PC-9 (cell line): ENCODE measurements around the gene SHISAL2A. TPM values are rescaled to one million over a fixed set of nuclear protein-coding genes. Genes with fewer than 3 reads are reported as not detected.

ENCODE experiments used
- BruUV-seq: library from RNA; stranded (reverse); fragments of 400-500 nt; replicated peaks from 2 replicates; lab custom pipeline; 2021; lab: Mats Ljungman, UMichigan
- CTCF ChIA-PET: fragments of 300-600 bp; sonication (Branson Sonifier 250); formaldehyde crosslinking; loops from one replicate; lab custom pipeline; 2022; ENCODE audit warnings: antibody characterized with exemption; lab: Charles Lee
- POLR2A ChIA-PET: fragments of 300-600 bp; sonication (Branson Sonifier 250); formaldehyde crosslinking; loops from one replicate; lab custom pipeline; 2022; ENCODE audit warnings: antibody characterized with exemption; ENCODE audit not compliant: unreplicated experiment; lab: Charles Lee
- DNase-seq, 2 experiments: peaks; one replicate each; pipeline versions ENCODE4 v3.0.0 to v3.0.0-alpha.2; 2015 to 2022; ENCODE audit warnings: mixed read lengths in 1 of 2
- H2AFZ ChIP-seq: fragments of 200-600 bp; sonication (generic); 2 replicates; pipeline ENCODE4 v1.8.1; 2017; ENCODE audit warnings: antibody characterized with exemption
- H3F3A ChIP-seq: fragments of 200-600 bp; sonication (generic); 2 replicates; pipeline ENCODE4 v1.8.1; 2017; ENCODE audit warnings: antibody characterized with exemption, mild to moderate bottlenecking, low read depth; ENCODE audit not compliant: insufficient read depth
- H3K27ac ChIP-seq: fragments of 200-600 bp; sonication (generic); 2 replicates; pipeline ENCODE4 v1.6.1; 2016; ENCODE audit warnings: mixed run types
- H3K27me3 ChIP-seq: fragments of 200-600 bp; sonication (generic); 2 replicates; pipeline ENCODE4 v1.6.1; 2016; ENCODE audit warnings: low read depth, mixed run types; ENCODE audit not compliant: insufficient read depth
- H3K36me3 ChIP-seq: fragments of 200-600 bp; sonication (generic); 2 replicates; pipeline ENCODE4 v1.6.1; 2016; ENCODE audit warnings: low read depth, mixed run types
- H3K4me1 ChIP-seq: fragments of 200-600 bp; sonication (generic); replicated peaks from 2 replicates; pipeline ENCODE4 v1.6.1; 2016; ENCODE audit warnings: mixed run types; ENCODE audit not compliant: insufficient read depth
- H3K4me2 ChIP-seq: fragments of 200-600 bp; sonication (generic); 2 replicates; pipeline ENCODE4 v1.6.1; 2017; ENCODE audit warnings: mixed run types
- H3K4me3 ChIP-seq: fragments of 200-600 bp; sonication (generic); 2 replicates; pipeline ENCODE4 v1.6.1; 2016; ENCODE audit warnings: mixed run types
- H3K79me2 ChIP-seq: fragments of 200-600 bp; sonication (generic); 2 replicates; pipeline ENCODE4 v1.6.1; 2017; ENCODE audit warnings: low read depth, mixed run types
- H3K9me2 ChIP-seq: fragments of 200-600 bp; sonication (generic); 2 replicates; pipeline ENCODE4 v1.8.1; 2017; ENCODE audit warnings: mild to moderate bottlenecking; ENCODE audit not compliant: insufficient read depth
- H3K9me3 ChIP-seq: fragments of 200-600 bp; sonication (generic); 2 replicates; pipeline ENCODE4 v1.8.1; 2016; ENCODE audit warnings: low read depth; ENCODE audit not compliant: insufficient read depth
- H4K20me1 ChIP-seq: fragments of 200-600 bp; sonication (generic); 2 replicates; pipeline ENCODE4 v1.8.1; 2017; ENCODE audit not compliant: insufficient read depth
- EZH2 ChIP-seq: fragments of 200-600 bp; sonication (generic); IDR thresholded peaks from 2 replicates; pipeline ENCODE4 v1.8.0; 2017; ENCODE audit warnings: antibody characterized with exemption, low read depth
- intact Hi-C: fragments of 100-400 bp; cut with micrococcal nuclease; formaldehyde crosslinking; loops from one replicate; pipeline ENCODE4 v1.10.0; 2022; ENCODE audit not compliant: unreplicated experiment
- total RNA-seq: library from RNA; stranded (reverse); gene quantifications from 2 replicates; pipeline ENCODE4 v1.2.3, GENCODE V29; 2021
- TF ChIP-seq, protein P1 (sequence below): fragments of 200-600 bp; sonication (generic); conservative IDR thresholded peaks from 2 replicates; pipeline ENCODE4 v1.6.1; 2017; ENCODE audit warnings: mixed run types, antibody characterized with exemption, mild to moderate bottlenecking, moderate library complexity

The SHISAL2A gene
- total RNA-seq, 1 experiment from 2014 or later = not detected

DNA sequence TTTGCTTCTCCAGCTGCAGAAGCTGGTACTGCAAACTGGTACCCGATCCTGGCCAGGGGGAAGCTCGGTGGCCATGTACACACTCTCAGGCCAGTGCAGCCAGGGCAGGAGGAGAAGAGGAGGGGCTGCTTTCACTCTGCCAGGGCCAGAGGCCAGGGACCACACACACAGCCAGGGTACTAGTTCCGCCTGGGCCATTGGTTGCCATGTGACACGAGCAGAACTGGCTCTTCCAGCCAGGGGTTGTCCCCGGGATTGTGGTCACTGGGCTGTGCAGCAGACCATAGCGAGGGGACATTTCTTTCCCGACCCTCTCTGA is 3.7 kb upstream of the SHISAL2A start:
- intact Hi-C loops = no loop called here
- no peak overlapping the region for H3K27ac ChIP-seq
- H3F3A ChIP-seq = peaks cover 8% of the 10 kb centered on the region; the same call in 1 of the 2 replicates
- no peaks in the 10 kb centered on the region for H3K9me2 ChIP-seq
- CTCF ChIA-PET = interaction anchor here (0.6 to 0.7 kb wide), 2 partner anchors 112 to 114 kb away, joined by 3 read pairs; no protein-coding TSS in a partner anchor
- POLR2A ChIA-PET = interaction anchor here (0.8 kb wide), 1 partner anchor 29 kb away, joined by 4 read pairs; no protein-coding TSS in a partner anchor
- H3K27me3 ChIP-seq = no peaks in the 10 kb centered on the region
- TF ChIP-seq, protein P1, sequence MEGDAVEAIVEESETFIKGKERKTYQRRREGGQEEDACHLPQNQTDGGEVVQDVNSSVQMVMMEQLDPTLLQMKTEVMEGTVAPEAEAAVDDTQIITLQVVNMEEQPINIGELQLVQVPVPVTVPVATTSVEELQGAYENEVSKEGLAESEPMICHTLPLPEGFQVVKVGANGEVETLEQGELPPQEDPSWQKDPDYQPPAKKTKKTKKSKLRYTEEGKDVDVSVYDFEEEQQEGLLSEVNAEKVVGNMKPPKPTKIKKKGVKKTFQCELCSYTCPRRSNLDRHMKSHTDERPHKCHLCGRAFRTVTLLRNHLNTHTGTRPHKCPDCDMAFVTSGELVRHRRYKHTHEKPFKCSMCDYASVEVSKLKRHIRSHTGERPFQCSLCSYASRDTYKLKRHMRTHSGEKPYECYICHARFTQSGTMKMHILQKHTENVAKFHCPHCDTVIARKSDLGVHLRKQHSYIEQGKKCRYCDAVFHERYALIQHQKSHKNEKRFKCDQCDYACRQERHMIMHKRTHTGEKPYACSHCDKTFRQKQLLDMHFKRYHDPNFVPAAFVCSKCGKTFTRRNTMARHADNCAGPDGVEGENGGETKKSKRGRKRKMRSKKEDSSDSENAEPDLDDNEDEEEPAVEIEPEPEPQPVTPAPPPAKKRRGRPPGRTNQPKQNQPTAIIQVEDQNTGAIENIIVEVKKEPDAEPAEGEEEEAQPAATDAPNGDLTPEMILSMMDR = no peak
- no peak for TF ChIP-seq EZH2
- no peaks in the 10 kb centered on the region for H3K4me1 ChIP-seq
- H3K9me3 ChIP-seq = no peaks in the 10 kb centered on the region
- no peaks in the 10 kb centered on the region for H3K79me2 ChIP-seq
- no peak overlapping the region for H3K4me3 ChIP-seq
- H4K20me1 ChIP-seq = no peaks in the 10 kb centered on the region
- no TSS peak for BruUV-seq
- DNase-seq = peak in 1 of 2 experiments; percentile 13
- no peaks in the 10 kb centered on the region for H3K36me3 ChIP-seq
- H3K4me2 ChIP-seq = no peak overlapping the region
- H2AFZ ChIP-seq = no peak overlapping the region

DNA sequence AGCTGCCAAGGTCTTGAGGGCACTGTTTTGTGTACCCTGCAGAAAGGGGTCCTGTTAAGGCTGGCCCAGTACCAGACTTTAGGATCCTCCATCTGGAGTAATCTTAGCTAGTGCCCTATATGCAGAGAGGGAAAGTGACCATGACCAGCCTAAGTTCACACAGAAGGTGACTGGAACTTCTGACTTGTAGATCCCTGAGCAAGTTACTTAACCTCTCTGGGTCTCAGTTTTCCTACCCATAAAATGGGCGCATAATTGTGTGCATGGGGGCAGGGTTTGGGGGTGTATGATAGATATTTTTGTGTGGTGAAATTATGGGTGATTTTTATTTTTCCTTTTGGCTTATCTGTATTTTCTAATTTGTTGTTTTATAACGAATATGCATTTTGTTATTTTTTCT is 3.3 kb upstream of the SHISAL2A start:
- H3K9me2 ChIP-seq = no peaks in the 10 kb centered on the region
- no peak overlapping the region for H3K27ac ChIP-seq
- POLR2A ChIA-PET = interaction anchor here (0.7 to 0.8 kb wide), 2 partner anchors 29 to 178 kb away, joined by 3 to 4 read pairs; no protein-coding TSS in a partner anchor
- TF ChIP-seq, protein P1 = no peak
- TF ChIP-seq EZH2 = no peak
- H3F3A ChIP-seq = peaks cover 8% of the 10 kb centered on the region; the same call in 1 of the 2 replicates
- no peaks in the 10 kb centered on the region for H3K36me3 ChIP-seq
- no peak overlapping the region for H3K4me2 ChIP-seq
- no peak overlapping the region for H2AFZ ChIP-seq
- no peaks in the 10 kb centered on the region for H3K9me3 ChIP-seq
- no TSS peak for BruUV-seq
- DNase-seq = no peak
- H3K4me1 ChIP-seq = no peaks in the 10 kb centered on the region
- H3K27me3 ChIP-seq = no peaks in the 10 kb centered on the region
- H4K20me1 ChIP-seq = no peaks in the 10 kb centered on the region
- no peaks in the 10 kb centered on the region for H3K79me2 ChIP-seq
- H3K4me3 ChIP-seq = no peak overlapping the region
- intact Hi-C loops = loop anchor here (5.0 kb wide), 1 partner anchor 57 kb away; no protein-coding TSS in a partner anchor
- CTCF ChIA-PET = interaction anchor here (0.5 kb wide), 1 partner anchor 583 kb away, joined by 3 read pairs; no protein-coding TSS in a partner anchor

DNA sequence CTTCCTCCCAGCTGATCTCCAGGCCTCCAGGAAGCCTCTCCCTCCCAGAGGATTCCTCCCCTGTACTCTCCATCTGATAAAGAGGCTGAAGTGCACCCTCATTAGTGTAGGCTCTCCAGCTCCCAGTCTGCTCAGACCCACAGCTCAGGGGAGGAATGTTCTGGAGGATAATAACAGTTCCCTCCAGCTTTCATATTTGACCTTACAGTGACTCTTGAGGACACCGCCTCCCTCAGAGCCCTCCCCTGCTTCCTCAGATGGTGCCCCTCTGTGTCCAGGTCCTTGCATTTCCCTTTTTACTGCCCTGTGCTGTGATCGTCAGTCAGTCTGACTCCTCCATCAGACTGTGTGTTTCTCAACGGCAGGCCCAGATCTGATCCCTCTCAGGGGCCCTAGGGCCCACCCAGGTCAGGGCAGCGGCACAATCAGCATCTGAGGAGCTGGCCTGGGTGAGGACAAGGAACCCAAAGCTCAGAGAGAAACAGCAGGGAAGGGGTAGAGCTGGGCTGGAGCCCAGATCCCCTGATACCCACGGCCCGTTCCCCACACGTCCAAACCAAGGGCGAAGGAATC is 1.1 kb upstream of the SHISAL2A start:
- no peaks in the 10 kb centered on the region for H3K27me3 ChIP-seq
- BruUV-seq = no TSS peak
- peaks cover 8% of the 10 kb centered on the region; the same call in 1 of the 2 replicates for H3F3A ChIP-seq
- no peaks in the 10 kb centered on the region for H3K79me2 ChIP-seq
- no peak overlapping the region for H3K27ac ChIP-seq
- no peaks in the 10 kb centered on the region for H3K36me3 ChIP-seq
- peaks cover 9% of the 10 kb centered on the region for H3K4me1 ChIP-seq
- POLR2A ChIA-PET = no interaction called here
- DNase-seq = no peak
- CTCF ChIA-PET = no interaction called here
- no peaks in the 10 kb centered on the region; the same call in 1 of the 2 replicates for H3K9me3 ChIP-seq
- no peak overlapping the region for H2AFZ ChIP-seq
- H3K4me3 ChIP-seq = no peak overlapping the region
- no peak overlapping the region for H3K4me2 ChIP-seq
- H4K20me1 ChIP-seq = no peaks in the 10 kb centered on the region
- TF ChIP-seq, protein P1 = no peak
- TF ChIP-seq EZH2 = no peak
- H3K9me2 ChIP-seq = no peaks in the 10 kb centered on the region
- intact Hi-C loops = loop anchor here (5.0 kb wide), 1 partner anchor 60 kb away; no protein-coding TSS in a partner anchor
